Stimulated activated CD4-positive, alpha-beta T cell treated with anti-CD3 and anti-CD28 coated beads, Interleukin-4, amount 100 ng/mL, for 4 hours (primary cell): Measurements from ENCODE around the gene FDCSP.
"Not testable (repeated sequence)": the region's sequence is repeated elsewhere in the genome, so short reads cannot be mapped to it uniquely, and the experiment has no call there.

ENCODE experiments used
- DNase-seq, 2 experiments: peaks; one replicate each; pipeline ENCODE4 v3.0.0-alpha.2; 2020

FDCSP gene

GRCh38 chr4:70225824-70226223 is at the start of gene FDCSP:
TSS of gene FDCSP (plus strand) at chr4:70226124. CDS start at chr4:70231195, 5,071 bp downstream.
- DNase-seq: no peak

- no peak for DNase-seq
Observed at GRCh38 chr4:70177090-70177489, 48.8 kb upstream of the FDCSP start.

- DNase-seq: no peak
Observed at GRCh38 chr4:70178075-70178660, 47.8 kb upstream of the FDCSP start.

- DNase-seq: no peak
Observed at GRCh38 chr4:70179811-70180210, 46.1 kb upstream of the FDCSP start.

- no peak for DNase-seq
Observed at GRCh38 chr4:70181864-70182263, 44.1 kb upstream of the FDCSP start.

GRCh38 chr4:70182517-70183167 is 43.3 kb upstream of the FDCSP start:
- no peak for DNase-seq

- DNase-seq: no peak
Observed at GRCh38 chr4:70183168-70183939, 42.6 kb upstream of the FDCSP start.

- no peak for DNase-seq
Observed at GRCh38 chr4:70183940-70184246, 42.0 kb upstream of the FDCSP start.

- no peak for DNase-seq
Observed at GRCh38 chr4:70187216-70187615, 38.7 kb upstream of the FDCSP start.

- no peak for DNase-seq
Observed at GRCh38 chr4:70190579-70190978, 35.3 kb upstream of the FDCSP start.

- no peak for DNase-seq
Observed at GRCh38 chr4:70191647-70192046, 34.3 kb upstream of the FDCSP start.

- no peak for DNase-seq
Observed at GRCh38 chr4:70192895-70193294, 33.0 kb upstream of the FDCSP start.

GRCh38 chr4:70195425-70195824 is 30.5 kb upstream of the FDCSP start, which contains the start of gene ODAM:
TSS of gene ODAM (plus strand) at chr4:70195725. CDS start at chr4:70196544, 819 bp downstream.
- no peak for DNase-seq

- DNase-seq: no peak
Observed at GRCh38 chr4:70196857-70197256, 29.1 kb upstream of the FDCSP start.

GRCh38 chr4:70197842-70198241 is 28.1 kb upstream of the FDCSP start:
- no peak for DNase-seq

- DNase-seq: no peak
Observed at GRCh38 chr4:70203601-70204000, 22.3 kb upstream of the FDCSP start.

- not testable (repeated sequence) for DNase-seq
Observed at GRCh38 chr4:70212752-70213151, 13.2 kb upstream of the FDCSP start.

GRCh38 chr4:70216109-70216508 is 9.8 kb upstream of the FDCSP start:
- not testable (repeated sequence) for DNase-seq

GRCh38 chr4:70216550-70216949 is 9.4 kb upstream of the FDCSP start:
- DNase-seq: not testable (repeated sequence)

GRCh38 chr4:70221389-70221788 is 4.5 kb upstream of the FDCSP start:
- not testable (repeated sequence) for DNase-seq

GRCh38 chr4:70221818-70222217 is 4.1 kb upstream of the FDCSP start:
- not testable (repeated sequence) for DNase-seq

GRCh38 chr4:70236125-70236524 is 10.2 kb downstream of the FDCSP start:
- DNase-seq: no peak

GRCh38 chr4:70239131-70239883 is 13.4 kb downstream of the FDCSP start:
- no peak for DNase-seq
